ENCODE data around the gene GCDH. TPM values are rescaled to one million over a fixed set of nuclear protein-coding genes. Genes with fewer than 3 reads are reported as not detected.
"Not testable (repeated sequence)": the region's sequence is repeated elsewhere in the genome, so short reads cannot be mapped to it uniquely, and the experiment has no call there.

The GCDH gene
- total RNA-seq = 10 to 100 TPM; 25.8 to 48.4 TPM

GRCh38 chr19:12890787-12891552, at the start of gene GCDH:
Gene GCDH (plus strand): TSS chr19:12891160. CDS start chr19:12891305, 145 bp downstream.
- peaks cover 38% of the 10 kb centered on the region for H3K36me3 Mint-ChIP-seq (ENCODE audit: low read depth)
- H3K4me3 Mint-ChIP-seq = peak within 1 kb of the TSS; percentile 98
- ATAC-seq (replicated peaks) = peak; percentile 97
- peaks cover 9% of the 10 kb centered on the region for H3K4me1 Mint-ChIP-seq
- H3K27ac Mint-ChIP-seq = peak within 1 kb of the TSS; percentile 95
- H3K27me3 Mint-ChIP-seq = no peaks in the 10 kb centered on the region
- no peaks in the 10 kb centered on the region for H3K9me3 Mint-ChIP-seq

- peaks cover 45% of the 10 kb centered on the region for H3K27me3 Mint-ChIP-seq
- no peak for ATAC-seq (replicated peaks)
- H3K4me1 Mint-ChIP-seq = peaks cover 12% of the 10 kb centered on the region
These were observed 48.4 kb upstream of the GCDH start for GRCh38 chr19:12842511-12842910.

GRCh38 chr19:12843328-12843727, 47.6 kb upstream of the GCDH start:
- peaks cover 43% of the 10 kb centered on the region for H3K27me3 Mint-ChIP-seq
- ATAC-seq (replicated peaks) = no peak

More at GRCh38 chr19:12842511-12842910, 48.4 kb upstream of the GCDH start:
- H3K9me3 Mint-ChIP-seq = no peaks in the 10 kb centered on the region
- H3K27ac Mint-ChIP-seq = no peak overlapping the region
- H3K4me3 Mint-ChIP-seq = no peak overlapping the region
- no peaks in the 10 kb centered on the region for H3K36me3 Mint-ChIP-seq (ENCODE audit: low read depth)

GRCh38 chr19:12843999-12844732, 46.8 kb upstream of the GCDH start:
- Mint-ChIP-seq H3K27ac (no peak overlapping the region), H3K4me3 (no peak overlapping the region)
- no peak for ATAC-seq (replicated peaks)

More at GRCh38 chr19:12843328-12843727, 47.6 kb upstream of the GCDH start:
- no peak overlapping the region for H3K27ac Mint-ChIP-seq
- H3K9me3 Mint-ChIP-seq = no peaks in the 10 kb centered on the region
- peaks cover 11% of the 10 kb centered on the region for H3K4me1 Mint-ChIP-seq
- H3K36me3 Mint-ChIP-seq (ENCODE audit: low read depth) = no peaks in the 10 kb centered on the region
- H3K4me3 Mint-ChIP-seq = no peak overlapping the region

GRCh38 chr19:12846613-12847012, 44.3 kb upstream of the GCDH start:
- H3K27ac Mint-ChIP-seq; H3K4me1 Mint-ChIP-seq; H3K9me3 Mint-ChIP-seq; ATAC-seq (replicated peaks); H3K36me3 Mint-ChIP-seq (ENCODE audit: low read depth): not testable (repeated sequence)
- H3K27me3 Mint-ChIP-seq = peaks cover 23% of the 10 kb centered on the region
- H3K4me3 Mint-ChIP-seq = peak overlapping the region; percentile 82

More at GRCh38 chr19:12843999-12844732, 46.8 kb upstream of the GCDH start:
- Mint-ChIP-seq H3K9me3 (no peaks in the 10 kb centered on the region), H3K27me3 (peaks cover 41% of the 10 kb centered on the region), H3K4me1 (peaks cover 9% of the 10 kb centered on the region), H3K36me3 (ENCODE audit: low read depth) (no peaks in the 10 kb centered on the region)

GRCh38 chr19:12847159-12848139, 43.5 kb upstream of the GCDH start:
- ATAC-seq (replicated peaks) = peak; percentile 98
- no peaks in the 10 kb centered on the region for H3K36me3 Mint-ChIP-seq (ENCODE audit: low read depth)
- H3K4me1 Mint-ChIP-seq = no peaks in the 10 kb centered on the region
- peaks cover 16% of the 10 kb centered on the region for H3K27me3 Mint-ChIP-seq
- peak overlapping the region; percentile 82 for H3K4me3 Mint-ChIP-seq
- H3K27ac Mint-ChIP-seq = peak overlapping the region; percentile 85
- H3K9me3 Mint-ChIP-seq = no peaks in the 10 kb centered on the region

GRCh38 chr19:12856653-12857052, 34.3 kb upstream of the GCDH start:
- H3K27me3 Mint-ChIP-seq = peaks cover 3% of the 10 kb centered on the region
- ATAC-seq (replicated peaks) = no peak
- H3K27ac Mint-ChIP-seq = no peak overlapping the region
- H3K4me3 Mint-ChIP-seq = no peak overlapping the region
- no peaks in the 10 kb centered on the region for H3K4me1 Mint-ChIP-seq
- H3K9me3 Mint-ChIP-seq = no peaks in the 10 kb centered on the region
- H3K36me3 Mint-ChIP-seq (ENCODE audit: low read depth) = no peaks in the 10 kb centered on the region

GRCh38 chr19:12858041-12858928, 32.7 kb upstream of the GCDH start:
- Mint-ChIP-seq H3K27ac (no peak overlapping the region), H3K4me1 (no peaks in the 10 kb centered on the region), H3K27me3 (peaks cover 3% of the 10 kb centered on the region), H3K36me3 (ENCODE audit: low read depth) (no peaks in the 10 kb centered on the region), H3K4me3 (no peak overlapping the region), H3K9me3 (no peaks in the 10 kb centered on the region)
- ATAC-seq (replicated peaks) = no peak

GRCh38 chr19:12859546-12859945, 31.4 kb upstream of the GCDH start:
- no peak overlapping the region for H3K4me3 Mint-ChIP-seq
- no peaks in the 10 kb centered on the region for H3K4me1 Mint-ChIP-seq
- peaks cover 6% of the 10 kb centered on the region for H3K27me3 Mint-ChIP-seq
- no peaks in the 10 kb centered on the region for H3K9me3 Mint-ChIP-seq
- no peaks in the 10 kb centered on the region for H3K36me3 Mint-ChIP-seq (ENCODE audit: low read depth)
- no peak overlapping the region for H3K27ac Mint-ChIP-seq
- ATAC-seq (replicated peaks) = no peak

GRCh38 chr19:12864143-12864542, 26.8 kb upstream of the GCDH start:
- H3K4me3 Mint-ChIP-seq = no peak overlapping the region
- H3K9me3 Mint-ChIP-seq = no peaks in the 10 kb centered on the region
- ATAC-seq (replicated peaks) = no peak
- no peaks in the 10 kb centered on the region for H3K36me3 Mint-ChIP-seq (ENCODE audit: low read depth)
- peaks cover 11% of the 10 kb centered on the region for H3K4me1 Mint-ChIP-seq
- no peak overlapping the region for H3K27ac Mint-ChIP-seq
- peaks cover 9% of the 10 kb centered on the region for H3K27me3 Mint-ChIP-seq

- Mint-ChIP-seq H3K27ac (no peak overlapping the region), H3K27me3 (peaks cover 9% of the 10 kb centered on the region), H3K9me3 (no peaks in the 10 kb centered on the region), H3K4me1 (peaks cover 11% of the 10 kb centered on the region), H3K4me3 (no peak overlapping the region), H3K36me3 (ENCODE audit: low read depth) (no peaks in the 10 kb centered on the region)
- ATAC-seq (replicated peaks) = no peak
These were observed 25.9 kb upstream of the GCDH start for GRCh38 chr19:12864721-12865715.

GRCh38 chr19:12865746-12866415, 25.1 kb upstream of the GCDH start:
- Mint-ChIP-seq H3K36me3 (ENCODE audit: low read depth) (no peaks in the 10 kb centered on the region), H3K9me3 (no peaks in the 10 kb centered on the region), H3K4me3 (peak overlapping the region; percentile 64), H3K27ac (no peak overlapping the region), H3K27me3 (peaks cover 9% of the 10 kb centered on the region), H3K4me1 (peaks cover 11% of the 10 kb centered on the region)
- no peak for ATAC-seq (replicated peaks)
